ENCODE data around the gene ANKRD65.
"Not testable (repeated sequence)": the region's sequence is repeated elsewhere in the genome, so short reads cannot be mapped to it uniquely, and the experiment has no call there.

Gene ANKRD65

DNA sequence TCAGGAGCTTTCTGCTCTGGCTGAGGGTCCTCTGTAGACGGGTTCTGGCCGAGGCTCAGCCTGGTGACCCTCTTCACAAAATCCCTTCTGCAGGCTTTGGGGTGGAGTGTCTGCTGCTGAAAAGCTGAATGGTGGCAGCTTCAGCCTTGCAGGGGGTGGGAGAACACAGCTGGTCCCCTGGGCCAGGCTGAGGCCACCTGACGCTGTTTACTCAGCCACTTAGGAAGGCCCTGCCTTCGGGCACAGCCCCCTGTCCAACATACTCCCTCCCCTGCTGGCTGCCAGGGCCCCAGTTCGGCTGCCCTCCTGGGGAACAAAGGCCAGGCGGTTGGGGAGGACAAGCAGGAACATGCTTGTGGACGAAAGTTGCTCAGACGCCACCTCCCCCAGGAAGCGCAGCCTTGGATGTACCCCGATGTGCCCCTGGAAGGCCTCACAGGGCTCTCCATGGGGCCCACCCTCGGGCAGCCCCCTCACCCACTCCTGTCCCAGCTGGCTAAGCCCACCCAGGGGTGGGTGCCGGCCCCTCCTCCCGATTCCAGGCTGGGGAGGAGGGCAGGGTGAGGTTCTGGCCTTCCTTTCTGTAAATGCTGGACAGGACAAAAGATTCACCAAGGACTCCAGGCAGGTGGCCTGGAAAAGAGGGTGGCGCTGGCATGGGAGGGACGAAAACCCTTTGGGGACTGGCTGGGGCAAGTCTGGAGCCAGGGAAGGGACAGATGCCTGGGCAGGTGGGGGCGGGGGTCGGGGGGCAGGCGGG, at the start of gene ANKRD65:
Gene ANKRD65, minus strand, starts transcription at position 130 of the 760 bp plus-strand sequence. CDS start 271 bp downstream, outside the sequence.
- DNase-seq, result peak in 32 of 42 donors; percentile 36 to 88 (median 68)
- intact Hi-C loops (cut with DNase I), result no loop called here

GRCh38 chr1:1468196-1468985, 47.3 kb upstream of the ANKRD65 start:
- intact Hi-C loops (cut with DNase I); DNase-seq: not testable (repeated sequence)

DNA sequence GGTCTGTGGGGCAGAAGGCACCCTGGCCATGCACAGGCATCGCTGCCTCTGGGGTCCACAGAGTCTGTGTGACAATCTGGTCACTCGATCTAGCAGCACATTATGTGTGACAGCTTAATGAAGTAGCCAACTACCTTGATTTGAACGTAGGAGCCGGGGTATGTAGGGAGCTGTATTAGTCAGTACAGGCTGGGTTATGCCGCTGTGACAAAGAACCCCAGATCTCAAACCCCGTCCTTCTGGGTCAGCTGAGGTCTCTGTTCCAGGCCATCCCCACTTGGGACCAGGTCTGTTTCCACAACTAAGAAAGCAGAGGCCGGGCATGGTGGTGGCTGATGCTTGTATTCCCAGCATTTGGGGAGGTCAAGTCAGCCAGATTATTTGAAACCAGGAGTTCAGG, 42.2 kb upstream of the ANKRD65 start:
- intact Hi-C loops (cut with DNase I), result no loop called here
- DNase-seq, result no peak

GRCh38 chr1:1462318-1462966, 41.4 kb upstream of the ANKRD65 start:
- peak in 1 of 42 donors; percentile 8 for DNase-seq
- intact Hi-C loops (cut with DNase I), result no loop called here

DNA sequence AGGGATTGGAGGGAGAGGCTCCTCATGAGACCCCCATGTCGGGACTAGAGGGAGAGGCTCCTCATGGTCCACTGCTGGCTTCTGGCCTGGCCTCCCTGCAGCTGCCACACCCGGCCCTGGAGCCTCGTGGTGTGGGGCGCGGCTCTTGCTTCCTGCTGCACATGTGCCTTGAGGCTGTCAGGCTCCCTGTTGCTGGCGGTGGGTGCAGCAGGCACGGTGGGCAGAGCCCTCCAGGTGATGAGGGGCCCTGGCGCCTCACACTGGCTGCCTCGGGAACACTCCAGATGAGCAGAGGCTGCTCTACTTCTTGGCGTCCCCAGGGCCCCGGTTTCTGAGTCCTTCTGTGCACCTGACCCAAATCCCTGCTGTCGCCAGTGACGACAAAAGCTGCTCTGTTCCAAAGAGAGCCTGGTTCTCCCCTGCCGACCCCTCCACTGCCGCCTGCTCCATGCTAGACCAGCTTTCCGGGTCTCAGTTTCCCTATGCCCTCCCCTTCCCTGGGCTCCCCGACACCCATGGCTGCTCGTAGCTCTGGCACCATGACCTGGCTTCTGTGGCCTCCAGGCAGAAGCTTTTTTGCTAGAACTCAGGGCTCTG, 40.7 kb upstream of the ANKRD65 start:
- no peak for DNase-seq
- intact Hi-C loops (cut with DNase I), result no loop called here

GRCh38 chr1:1460540-1461130, 39.6 kb upstream of the ANKRD65 start:
- intact Hi-C loops (cut with DNase I), result no loop called here
- no peak for DNase-seq

DNA sequence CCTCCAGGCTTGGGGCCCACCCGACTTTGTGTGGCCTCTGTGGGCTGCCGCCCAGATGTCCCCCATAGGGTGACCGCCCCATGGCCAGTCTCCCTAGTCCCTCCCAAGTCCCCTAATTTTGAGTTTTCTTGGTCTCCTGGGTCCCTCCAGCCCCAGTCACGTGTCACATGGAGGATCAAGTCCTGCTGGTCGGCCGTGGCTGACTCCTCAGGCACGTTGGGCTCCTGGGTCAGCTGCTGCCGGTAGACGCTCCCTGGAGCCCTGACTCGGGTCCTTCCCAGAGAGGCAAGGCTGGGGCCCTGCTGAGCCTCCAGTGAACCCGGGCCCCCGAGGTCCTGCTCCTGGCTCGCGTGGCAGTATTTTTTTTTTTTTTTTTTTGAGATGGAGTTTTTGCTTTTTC, 38.6 kb upstream of the ANKRD65 start:
- intact Hi-C loops (cut with DNase I), result not testable (repeated sequence)

GRCh38 chr1:1459156-1459555, 38.1 kb upstream of the ANKRD65 start:
- DNase-seq; intact Hi-C loops (cut with DNase I): not testable (repeated sequence)

More for the DNA sequence above, 38.6 kb upstream of the ANKRD65 start:
- DNase-seq, result not testable (repeated sequence)

DNA sequence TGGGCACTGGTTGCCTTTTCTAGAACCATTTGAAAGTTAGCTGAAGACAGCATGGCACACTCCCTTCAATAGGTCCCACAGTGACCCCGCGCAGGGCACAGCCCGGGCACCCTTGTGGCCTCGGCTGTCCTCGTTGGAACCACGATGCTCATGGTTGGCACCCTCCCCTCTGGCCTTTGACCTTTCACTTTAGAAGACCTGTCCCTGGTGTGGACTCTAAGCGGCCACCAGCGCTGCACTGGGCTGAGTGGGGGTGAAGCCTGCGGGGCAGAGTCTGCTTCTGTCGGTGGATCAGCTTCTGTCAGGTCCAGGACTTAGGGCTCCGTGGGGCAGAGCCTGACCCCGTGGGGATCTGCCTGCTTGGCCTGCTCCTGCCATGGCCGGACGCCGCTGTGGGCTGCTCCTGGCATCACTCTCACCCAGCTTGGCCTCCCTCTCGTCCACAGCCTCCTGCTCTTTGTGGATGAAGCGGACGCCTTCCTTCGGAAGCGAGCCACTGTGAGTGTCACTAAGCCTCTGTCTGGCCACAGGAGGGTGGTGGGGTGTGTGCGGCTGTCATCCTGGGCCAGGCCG, 35.7 kb upstream of the ANKRD65 start:
- intact Hi-C loops (cut with DNase I), result not testable (repeated sequence)

GRCh38 chr1:1455934-1456333, 34.9 kb upstream of the ANKRD65 start:
- intact Hi-C loops (cut with DNase I); DNase-seq: not testable (repeated sequence)

More for the DNA sequence above, 35.7 kb upstream of the ANKRD65 start:
- DNase-seq, result not testable (repeated sequence)

- intact Hi-C loops (cut with DNase I), result no loop called here
- DNase-seq, result no peak
These were observed 34.3 kb upstream of the ANKRD65 start for GRCh38 chr1:1455366-1455884.

DNA sequence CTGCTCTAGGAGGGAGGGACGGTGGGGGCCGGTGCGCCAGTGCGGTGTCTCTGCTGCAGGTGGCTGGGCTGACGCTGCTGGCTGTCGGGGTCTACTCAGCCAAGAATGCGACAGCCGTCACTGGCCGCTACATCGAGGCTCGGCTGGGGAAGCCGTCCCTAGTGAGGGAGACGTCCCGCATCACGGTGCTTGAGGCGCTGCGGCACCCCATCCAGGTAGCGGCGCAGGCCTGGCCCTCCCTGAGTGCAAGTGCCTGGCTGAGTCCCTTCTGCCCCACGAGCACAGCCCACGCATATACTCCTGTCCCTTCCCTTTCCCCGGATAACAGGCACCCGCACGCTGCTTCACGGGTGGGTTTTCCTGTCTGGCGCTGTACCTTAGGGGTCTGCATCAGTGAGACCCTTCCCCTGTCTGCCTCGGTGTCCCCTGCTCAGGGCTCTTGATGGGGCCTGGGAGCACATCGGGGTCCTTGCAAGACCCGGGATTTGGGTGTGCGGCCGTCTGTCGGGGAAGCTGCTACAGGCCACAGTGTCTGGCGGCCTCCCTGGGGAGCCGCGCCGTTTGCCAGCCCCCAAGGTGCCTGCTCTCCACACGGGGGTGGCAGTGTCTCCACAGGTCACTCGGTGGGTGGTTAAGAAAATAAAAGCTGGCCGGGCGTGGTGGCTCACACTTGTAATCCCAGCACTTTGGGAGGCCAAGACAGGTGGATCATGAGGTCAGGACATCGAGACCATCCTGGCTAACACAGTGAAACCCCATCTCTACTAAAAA, 33.4 kb upstream of the ANKRD65 start:
- DNase-seq; intact Hi-C loops (cut with DNase I): not testable (repeated sequence)

GRCh38 chr1:1452882-1453281, 31.8 kb upstream of the ANKRD65 start:
- intact Hi-C loops (cut with DNase I), result no loop called here

GRCh38 chr1:1452365-1452739, 31.3 kb upstream of the ANKRD65 start:
- intact Hi-C loops (cut with DNase I); DNase-seq: not testable (repeated sequence)

More at GRCh38 chr1:1452882-1453281, 31.8 kb upstream of the ANKRD65 start:
- DNase-seq, result no peak

DNA sequence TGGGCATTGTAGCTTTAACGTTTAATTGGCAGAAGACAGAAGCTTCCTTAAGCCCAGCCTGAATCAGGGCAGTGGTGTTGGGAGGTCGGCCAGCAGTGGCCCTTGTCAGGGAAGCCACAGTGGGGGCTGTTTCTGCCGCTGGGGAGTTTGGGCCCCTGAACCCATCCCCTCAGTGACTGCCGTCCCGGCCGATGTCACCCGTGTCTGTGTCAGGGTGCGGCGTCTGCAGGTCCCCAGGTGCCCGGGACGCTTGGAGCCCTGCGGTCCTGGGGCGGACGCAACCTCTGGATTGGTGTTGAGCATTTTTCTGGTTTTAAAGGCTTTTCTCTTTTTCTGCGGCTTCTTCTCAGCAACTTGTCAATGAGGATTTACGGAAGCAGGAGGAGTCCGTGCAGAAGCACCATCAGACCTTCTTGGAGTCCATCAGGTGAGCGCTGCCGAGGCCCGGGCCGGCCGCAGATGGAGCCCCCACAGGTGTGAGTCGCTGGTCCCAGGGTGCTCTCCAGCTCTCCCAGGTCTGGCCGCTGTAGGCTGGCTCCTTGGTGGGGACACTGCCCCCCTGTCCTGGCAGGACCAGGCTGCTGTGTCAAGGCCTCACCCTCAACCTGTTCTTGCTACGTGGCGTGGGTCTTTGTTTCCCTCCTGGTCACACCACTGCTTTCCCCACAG, 30.8 kb upstream of the ANKRD65 start:
- intact Hi-C loops (cut with DNase I), result no loop called here
- no peak for DNase-seq

DNA sequence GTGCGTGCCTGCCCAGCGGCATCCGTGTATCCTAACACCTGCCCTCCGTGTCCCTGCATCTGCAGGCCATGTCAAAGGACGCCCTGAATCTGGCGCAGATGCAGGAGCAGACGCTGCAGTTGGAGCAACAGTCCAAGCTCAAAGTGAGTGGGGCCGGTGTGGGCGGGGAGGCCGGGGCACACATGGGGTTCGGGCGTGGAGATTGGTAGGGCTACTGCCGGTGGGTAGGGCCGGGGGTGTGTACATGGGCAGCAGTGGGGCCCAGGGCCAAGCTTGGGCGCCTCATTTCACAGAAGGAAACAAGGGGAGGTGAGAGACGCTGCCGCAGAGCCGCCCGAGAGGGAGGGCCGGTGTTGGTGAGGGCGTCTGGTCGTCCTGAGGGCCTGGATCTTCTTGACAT, 29.5 kb upstream of the ANKRD65 start:
- DNase-seq; intact Hi-C loops (cut with DNase I): not testable (repeated sequence)

Data from head of caudate nucleus (tissue), 42 donors.